OCI-LY7 (cell line): ENCODE results near the gene NSD1.

Experiments used
- EZH2phosphoT487 ChIP-seq: fragments of 200-600 bp; sonication (generic); IDR thresholded peaks from 2 replicates; pipeline ENCODE4 v1.6.1; 2018; ENCODE audit warnings: low read depth, borderline replicate concordance, mild to moderate bottlenecking, mixed run types, antibody characterized with exemption, low read length, moderate library complexity, mixed read lengths
- TF ChIP-seq, protein P1 (sequence below): fragments of 200-600 bp; sonication (generic); conservative IDR thresholded peaks from 2 replicates; pipeline ENCODE4 v1.5.1; 2014; ENCODE audit warnings: mild to moderate bottlenecking, antibody characterized with exemption, low read length, moderate library complexity, mixed read lengths

DNA sequence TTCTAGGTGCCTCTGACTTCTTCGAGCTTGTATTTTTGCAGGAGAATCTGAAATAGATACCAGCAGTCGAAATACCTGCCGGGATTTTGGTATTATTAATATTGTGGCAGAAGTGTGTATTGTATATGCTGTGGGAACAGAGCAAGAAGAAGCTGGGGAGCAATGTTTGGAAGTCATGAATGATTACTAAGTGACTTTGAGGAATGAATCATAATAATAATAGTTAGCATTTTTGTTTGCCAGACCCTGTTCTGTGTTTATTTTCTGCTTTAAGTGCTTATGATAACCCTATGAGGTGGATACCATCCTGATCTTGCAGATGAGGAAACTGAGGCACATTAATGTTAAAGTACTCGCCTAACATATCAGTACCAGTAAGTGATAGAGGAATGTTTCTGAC is 137.5 kb downstream of the NSD1 start:
- TF ChIP-seq, protein P1, sequence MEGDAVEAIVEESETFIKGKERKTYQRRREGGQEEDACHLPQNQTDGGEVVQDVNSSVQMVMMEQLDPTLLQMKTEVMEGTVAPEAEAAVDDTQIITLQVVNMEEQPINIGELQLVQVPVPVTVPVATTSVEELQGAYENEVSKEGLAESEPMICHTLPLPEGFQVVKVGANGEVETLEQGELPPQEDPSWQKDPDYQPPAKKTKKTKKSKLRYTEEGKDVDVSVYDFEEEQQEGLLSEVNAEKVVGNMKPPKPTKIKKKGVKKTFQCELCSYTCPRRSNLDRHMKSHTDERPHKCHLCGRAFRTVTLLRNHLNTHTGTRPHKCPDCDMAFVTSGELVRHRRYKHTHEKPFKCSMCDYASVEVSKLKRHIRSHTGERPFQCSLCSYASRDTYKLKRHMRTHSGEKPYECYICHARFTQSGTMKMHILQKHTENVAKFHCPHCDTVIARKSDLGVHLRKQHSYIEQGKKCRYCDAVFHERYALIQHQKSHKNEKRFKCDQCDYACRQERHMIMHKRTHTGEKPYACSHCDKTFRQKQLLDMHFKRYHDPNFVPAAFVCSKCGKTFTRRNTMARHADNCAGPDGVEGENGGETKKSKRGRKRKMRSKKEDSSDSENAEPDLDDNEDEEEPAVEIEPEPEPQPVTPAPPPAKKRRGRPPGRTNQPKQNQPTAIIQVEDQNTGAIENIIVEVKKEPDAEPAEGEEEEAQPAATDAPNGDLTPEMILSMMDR = no peak
- TF ChIP-seq EZH2phosphoT487 = no peak
